GF-D8 (cell line): ENCODE data around the gene REX1BD.
A peak's percentile ranks its signal among the peaks of the same experiment; 100 is the strongest.

Experiments used
- DNase-seq: peaks from one replicate; lab custom pipeline; 2025; lab: John Stamatoyannopoulos, UW

Gene REX1BD

GRCh38 chr19:18616023-18616422 lies 27.4 kb downstream of the REX1BD start:
- DNase-seq = no peak

GRCh38 chr19:18617562-18617961 lies 29.0 kb downstream of the REX1BD start:
- DNase-seq = no peak

- no peak for DNase-seq
These were observed 29.6 kb downstream of the REX1BD start for GRCh38 chr19:18618236-18618635.

GRCh38 chr19:18620311-18620710 lies 31.7 kb downstream of the REX1BD start:
- no peak for DNase-seq

GRCh38 chr19:18620902-18621301 lies 32.3 kb downstream of the REX1BD start:
- DNase-seq = no peak

- DNase-seq = no peak
These were observed 38.3 kb downstream of the REX1BD start for GRCh38 chr19:18626906-18627305.

- no peak for DNase-seq
These were observed 40.8 kb downstream of the REX1BD start for GRCh38 chr19:18629166-18630088.

GRCh38 chr19:18633321-18633720 lies 44.7 kb downstream of the REX1BD start:
- no peak for DNase-seq

- DNase-seq = no peak
These were observed 46.2 kb downstream of the REX1BD start for GRCh38 chr19:18634612-18635297.

- no peak for DNase-seq
These were observed 47.2 kb downstream of the REX1BD start for GRCh38 chr19:18635831-18636182.

- peak; percentile 79 for DNase-seq
These were observed 47.8 kb downstream of the REX1BD start for GRCh38 chr19:18636183-18636968.

- no peak for DNase-seq
These were observed 48.5 kb downstream of the REX1BD start, which contains the start of gene KLHL26 for GRCh38 chr19:18636969-18637629. Gene KLHL26, plus strand, starts transcription at chr19:18637028. Its CDS starts 27 bp downstream, at chr19:18637055.

- DNase-seq = no peak
These were observed 49.4 kb downstream of the REX1BD start for GRCh38 chr19:18637673-18638630.

GRCh38 chr19:18639706-18640243 lies 51.2 kb downstream of the REX1BD start:
- DNase-seq = no peak
